IPS DF 4.7 (cell line): ENCODE results near the gene SLC25A19.
"Not testable (repeated sequence)": the region's sequence is repeated elsewhere in the genome, so short reads cannot be mapped to it uniquely, and the experiment has no call there.

Experiments used
- DNase-seq: peaks from one replicate; pipeline ENCODE4 v3.0.0-alpha.2; 2013; ENCODE audit warnings: low spot score; ENCODE audit errors: extremely low read depth

Gene SLC25A19

DNA sequence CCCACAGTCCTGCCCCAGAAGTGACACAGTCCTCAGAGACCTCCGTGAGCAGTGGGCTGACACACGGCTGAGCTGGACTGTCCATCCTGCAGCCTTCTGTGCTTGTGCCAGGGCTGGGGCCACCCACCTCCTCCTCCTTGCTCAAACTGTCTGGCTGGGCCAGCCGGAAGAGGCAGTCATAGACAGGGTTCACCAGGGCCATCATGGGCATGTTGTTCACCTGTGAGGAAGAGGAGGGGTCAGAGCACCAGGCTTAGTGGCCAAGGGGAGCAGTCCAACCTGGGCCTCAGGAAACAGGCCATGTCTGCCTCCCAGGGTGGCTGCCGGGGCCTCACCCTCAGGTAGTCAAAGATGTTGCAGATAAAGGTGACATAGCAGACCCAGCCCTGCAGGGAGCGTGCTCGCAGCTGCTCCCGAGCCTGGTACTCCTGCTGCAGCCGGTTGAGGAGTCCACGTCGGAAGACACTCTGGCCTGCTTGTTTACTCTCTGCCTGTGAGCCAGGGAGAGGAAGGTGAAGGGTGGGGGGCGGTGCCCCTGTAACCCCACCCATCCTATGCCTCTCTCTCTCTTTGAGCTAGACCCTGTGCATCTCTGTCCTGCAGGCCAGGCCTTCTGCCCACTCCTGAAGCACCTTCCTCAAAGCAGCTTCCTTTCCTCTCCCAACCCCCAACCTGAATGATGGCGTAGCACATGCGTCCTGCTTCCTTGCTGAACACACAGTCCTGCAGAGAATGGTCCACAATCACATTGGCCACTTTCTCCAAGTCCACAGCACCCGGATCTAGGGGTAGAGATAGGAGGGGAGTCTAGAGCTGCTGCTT is 21.6 kb downstream of the SLC25A19 start:
- DNase-seq = peak; percentile 66

- DNase-seq = no peak
Observed at GRCh38 chr17:75267153-75267410, 22.2 kb downstream of the SLC25A19 start.

DNA sequence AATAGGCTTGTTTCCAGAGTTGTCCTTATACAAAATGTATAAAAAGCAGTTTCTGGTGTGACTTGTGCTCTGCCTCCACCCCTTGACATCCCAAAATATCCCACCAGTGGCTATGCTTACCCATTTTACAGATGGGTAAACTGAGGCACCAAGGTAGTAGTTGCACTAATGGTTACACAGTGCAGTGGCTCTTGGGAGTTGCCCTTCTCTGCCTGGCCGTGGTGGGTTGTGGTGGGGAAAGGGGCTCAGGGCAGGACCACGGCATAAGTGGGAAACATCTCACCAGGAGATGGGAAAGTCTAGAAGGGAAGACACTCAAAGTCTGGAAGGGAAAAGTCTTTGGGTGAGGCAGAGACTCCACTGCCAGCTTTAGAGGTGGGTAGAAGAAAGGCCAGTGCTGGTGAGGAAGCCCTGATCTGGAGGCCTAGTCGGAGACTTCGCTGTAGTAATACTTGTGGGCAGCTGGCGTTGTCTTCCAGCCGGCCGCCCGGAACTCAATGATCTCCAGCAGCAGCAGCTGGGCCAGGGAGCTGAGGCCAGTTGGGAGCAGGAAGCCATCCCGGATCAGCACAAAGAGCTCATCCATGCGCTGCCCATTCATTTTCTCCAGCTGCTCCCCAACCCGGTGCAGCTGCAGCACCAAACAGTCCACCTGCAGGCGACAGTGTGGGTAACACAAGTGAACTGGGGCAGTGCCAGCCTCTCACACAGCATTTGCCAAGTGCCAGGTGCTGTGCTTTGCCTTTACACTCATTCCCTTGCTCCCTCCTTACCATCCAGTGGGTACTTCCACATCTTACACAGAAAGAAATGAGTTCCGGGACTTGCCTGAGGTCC is 22.7 kb downstream of the SLC25A19 start:
- no peak for DNase-seq

DNA sequence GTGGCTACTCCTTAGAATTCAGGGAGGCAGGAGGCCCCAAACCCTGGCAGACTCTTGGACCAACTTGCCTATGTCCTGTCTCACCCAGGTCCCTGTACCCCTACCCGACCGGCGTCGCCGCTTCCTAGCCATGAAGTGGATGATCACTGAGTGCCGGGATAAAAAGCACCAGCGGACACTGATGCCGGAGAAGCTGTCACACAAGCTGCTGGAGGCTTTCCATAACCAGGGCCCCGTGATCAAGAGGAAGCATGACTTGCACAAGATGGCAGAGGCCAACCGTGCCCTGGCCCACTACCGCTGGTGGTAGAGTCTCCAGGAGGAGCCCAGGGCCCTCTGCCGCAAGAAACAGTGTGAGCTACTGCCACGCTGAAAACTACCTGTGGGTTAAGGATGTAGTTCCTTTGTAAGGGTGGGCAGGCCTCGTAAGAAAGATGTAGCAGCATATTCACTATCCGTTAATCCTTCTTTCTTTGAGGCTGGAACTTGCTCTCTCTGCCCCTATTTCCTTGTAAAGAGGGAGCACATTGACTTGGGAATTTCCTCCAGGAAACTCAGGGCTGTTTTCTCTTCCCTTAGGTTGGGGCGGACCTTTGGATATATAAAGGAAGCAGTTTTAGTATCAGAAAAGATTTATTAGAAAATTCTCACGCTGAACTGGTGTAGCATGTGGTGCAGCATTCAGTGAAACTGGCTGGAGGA is 23.5 kb downstream of the SLC25A19 start:
- no peak for DNase-seq

GRCh38 chr17:75263055-75263454 is 26.2 kb downstream of the SLC25A19 start:
- no peak for DNase-seq

DNA sequence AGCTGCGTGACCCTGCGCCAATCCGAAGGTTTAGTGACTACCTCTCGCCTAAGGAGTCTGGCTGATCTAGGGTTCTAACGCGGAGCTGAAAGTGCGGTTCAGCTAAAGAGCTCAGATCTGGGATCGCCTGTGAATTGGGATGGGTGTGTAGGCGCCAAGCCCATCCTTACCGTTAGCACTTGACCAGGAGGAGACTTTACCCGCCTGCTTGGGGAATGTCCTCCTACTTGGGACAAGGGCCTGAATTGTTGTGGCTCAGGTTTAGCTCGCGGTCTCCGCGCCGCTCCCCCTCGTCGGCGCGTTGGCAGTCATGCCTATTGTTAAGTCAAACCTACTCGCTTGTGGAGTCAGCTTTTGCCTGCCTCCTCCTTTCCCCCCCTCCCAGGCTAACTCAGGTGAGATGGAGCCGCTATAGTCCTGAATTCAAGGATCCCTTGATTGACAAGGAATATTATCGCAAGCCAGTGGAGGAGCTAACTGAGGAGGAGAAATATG is 27.1 kb downstream of the SLC25A19 start:
- no peak for DNase-seq

DNA sequence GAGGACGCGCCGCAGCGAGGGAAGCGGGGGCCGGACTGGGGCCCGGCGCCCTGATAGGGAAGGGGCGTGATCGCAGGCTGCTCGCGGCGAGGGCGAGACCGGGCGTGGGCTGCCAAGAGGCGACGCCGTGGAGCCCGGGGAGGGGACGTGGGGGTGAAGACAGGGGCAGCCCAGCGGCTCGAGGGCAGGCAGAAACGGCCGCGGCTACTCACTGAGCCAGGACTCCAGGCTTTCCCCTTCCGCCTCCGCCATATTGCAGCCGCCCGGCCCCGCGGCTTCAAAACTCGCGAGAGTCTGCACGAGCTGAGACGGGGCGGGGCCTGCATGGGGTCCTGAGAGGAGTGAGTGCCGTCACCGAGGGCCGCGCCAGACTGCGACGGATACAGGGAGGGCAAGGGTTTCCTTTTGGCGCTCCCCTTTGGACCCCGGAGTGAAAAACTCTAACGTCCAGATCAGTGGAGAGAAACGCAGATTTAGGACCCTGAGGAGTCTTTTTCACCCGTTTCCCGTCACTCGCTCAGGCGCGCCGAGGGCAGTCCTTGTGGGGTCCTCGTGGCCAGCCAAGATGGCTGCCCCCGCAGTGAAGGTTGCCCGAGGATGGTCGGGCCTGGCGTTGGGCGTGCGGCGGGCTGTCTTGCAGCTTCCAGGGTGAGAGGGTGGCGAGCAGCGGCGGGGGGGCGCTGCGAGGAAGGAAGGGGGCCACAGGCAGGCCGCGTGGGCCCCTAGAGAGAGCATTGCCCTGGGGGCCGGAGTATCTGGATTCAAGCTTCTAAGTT is 27.7 kb downstream of the SLC25A19 start, which contains the start of the genes GGA3 and MRPS7:
TSS of gene GGA3 (minus strand) at position 271 of the 776 bp plus-strand sequence. CDS start at position 252, 19 bp downstream.
TSS of gene MRPS7 (plus strand) at position 544 of the 776 bp plus-strand sequence. CDS start at position 566, 22 bp downstream.
- DNase-seq = no peak

DNA sequence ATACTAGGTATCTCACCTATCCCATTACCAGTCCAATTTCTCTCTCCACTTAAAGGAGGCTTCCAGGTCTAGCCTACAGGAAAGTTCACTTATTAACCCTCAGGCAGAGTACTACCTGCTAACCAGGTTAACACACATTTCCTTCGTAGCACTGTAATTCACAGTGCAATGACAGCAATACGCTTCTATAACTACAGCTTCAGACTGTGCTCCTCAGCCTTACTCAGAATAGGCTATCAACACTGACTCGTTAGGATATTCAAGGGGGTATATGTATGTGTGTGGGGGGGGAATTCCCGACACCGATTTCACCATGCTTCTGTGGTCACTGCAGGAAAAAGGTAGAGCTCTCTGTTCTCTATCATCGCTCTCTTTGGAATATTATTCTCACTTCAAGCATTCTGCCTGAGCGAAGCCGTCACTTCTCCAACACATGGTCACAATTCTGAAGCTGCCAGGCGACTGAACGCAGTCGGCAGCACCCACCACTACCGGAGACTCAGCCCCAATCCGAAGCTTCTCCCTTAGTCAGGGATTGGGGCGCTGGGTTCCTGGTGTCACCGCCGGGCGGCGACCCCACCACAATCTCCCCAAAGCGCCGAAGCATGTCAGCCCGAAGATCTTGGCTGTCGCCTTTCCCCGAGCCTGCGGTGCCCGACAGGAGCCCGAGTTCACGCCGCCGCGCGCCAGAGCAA is 28.4 kb downstream of the SLC25A19 start:
- no peak for DNase-seq

GRCh38 chr17:75257228-75257627 is 32.0 kb downstream of the SLC25A19 start:
- DNase-seq = not testable (repeated sequence)

DNA sequence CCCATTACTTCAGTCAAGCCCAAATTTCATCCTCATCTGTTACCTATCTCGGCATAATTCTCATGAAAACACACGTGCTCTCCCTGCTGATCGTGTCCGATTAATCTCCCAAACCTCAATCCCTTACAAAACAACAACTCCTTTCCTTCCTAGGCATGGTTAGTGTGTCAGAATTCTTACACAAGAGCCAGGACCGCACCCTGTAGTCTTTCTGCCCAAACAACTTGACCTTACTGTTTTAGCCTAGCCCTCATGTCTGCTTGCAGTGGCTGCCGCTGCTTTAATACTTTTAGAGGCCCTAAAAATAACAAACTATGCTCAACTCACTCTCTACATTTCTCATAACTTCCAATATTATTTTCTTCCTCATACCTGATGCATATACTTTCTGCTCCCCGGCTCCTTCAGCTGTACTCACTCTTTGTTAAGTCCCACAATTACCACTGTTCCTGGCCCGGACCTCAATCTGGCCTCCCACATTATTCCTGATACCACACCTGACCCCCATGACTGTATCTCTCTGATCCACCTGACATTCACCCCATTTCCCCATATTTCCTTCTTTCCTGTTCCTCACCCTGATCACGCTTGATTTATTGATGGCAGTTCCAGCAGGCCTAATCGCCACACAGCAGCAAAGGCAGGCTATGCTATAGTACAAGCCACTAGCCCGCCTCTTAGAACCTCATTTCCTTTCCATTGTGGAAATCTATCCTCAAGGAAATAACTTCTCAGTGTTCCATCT is 33.1 kb downstream of the SLC25A19 start:
- not testable (repeated sequence) for DNase-seq

DNA sequence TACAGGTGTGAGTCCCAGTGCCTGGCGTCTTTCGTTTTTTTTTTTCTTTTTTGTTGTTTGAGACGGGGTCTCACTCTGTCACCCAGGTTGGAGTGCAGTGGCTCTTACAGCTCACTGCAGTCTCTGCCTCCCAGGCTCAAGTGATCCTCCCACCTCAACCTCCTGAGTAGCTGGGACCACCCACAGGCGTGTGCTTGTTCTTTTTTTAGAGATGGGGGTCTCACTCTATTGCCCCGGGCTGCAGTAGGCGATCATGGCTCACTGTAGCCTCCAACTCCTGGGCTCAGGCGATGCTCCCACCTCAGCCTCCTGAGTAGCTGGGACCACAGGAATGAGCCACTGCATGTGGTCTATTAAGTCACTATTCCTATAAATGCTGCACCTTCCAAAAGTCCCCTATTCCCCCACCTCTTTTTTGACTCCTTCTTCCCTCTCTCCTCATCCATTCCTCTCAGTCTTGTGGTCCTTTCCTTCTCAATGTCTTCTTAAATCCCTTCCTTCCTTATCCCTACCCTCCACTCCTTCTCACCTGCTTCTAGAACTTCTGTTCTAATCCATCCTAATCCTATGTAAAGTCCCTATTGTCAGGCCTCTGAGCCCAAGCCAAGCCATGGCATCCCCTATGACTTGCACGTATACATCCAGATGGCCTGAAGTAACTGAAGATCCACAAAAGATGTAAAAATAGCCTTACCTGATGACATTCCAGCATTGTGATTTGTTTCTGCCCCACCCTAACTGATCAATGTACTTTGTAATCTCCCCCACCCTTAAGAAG is 37.0 kb downstream of the SLC25A19 start:
- no peak for DNase-seq

DNA sequence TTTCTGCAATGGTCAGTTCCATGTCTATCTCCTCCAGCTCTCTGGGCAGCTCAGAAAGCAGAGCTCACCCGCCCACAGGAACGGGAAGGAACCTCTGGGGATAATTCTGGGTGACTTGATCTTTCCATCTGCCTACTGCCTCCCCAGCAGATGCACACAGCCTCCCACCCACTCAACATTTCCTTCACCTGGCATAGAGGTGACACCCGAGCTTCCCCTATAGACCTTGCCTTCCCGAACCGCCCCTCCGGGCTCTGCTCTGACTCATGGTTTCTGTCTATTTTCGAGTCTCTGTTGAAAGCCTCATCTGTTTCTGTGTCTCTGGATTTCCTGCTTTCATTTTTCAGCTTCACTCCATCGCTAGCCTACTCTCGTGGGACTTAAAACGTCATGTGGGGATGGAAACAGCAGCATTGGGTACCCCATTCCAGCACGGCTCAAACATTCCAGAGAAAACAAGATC is 39.2 kb downstream of the SLC25A19 start:
- DNase-seq = no peak

GRCh38 chr17:75249564-75249963 is 39.7 kb downstream of the SLC25A19 start:
- DNase-seq = no peak

- no peak for DNase-seq
Observed at GRCh38 chr17:75246404-75246803, 42.8 kb downstream of the SLC25A19 start.

- no peak for DNase-seq
Observed at GRCh38 chr17:75245011-75245410, 44.2 kb downstream of the SLC25A19 start.

DNA sequence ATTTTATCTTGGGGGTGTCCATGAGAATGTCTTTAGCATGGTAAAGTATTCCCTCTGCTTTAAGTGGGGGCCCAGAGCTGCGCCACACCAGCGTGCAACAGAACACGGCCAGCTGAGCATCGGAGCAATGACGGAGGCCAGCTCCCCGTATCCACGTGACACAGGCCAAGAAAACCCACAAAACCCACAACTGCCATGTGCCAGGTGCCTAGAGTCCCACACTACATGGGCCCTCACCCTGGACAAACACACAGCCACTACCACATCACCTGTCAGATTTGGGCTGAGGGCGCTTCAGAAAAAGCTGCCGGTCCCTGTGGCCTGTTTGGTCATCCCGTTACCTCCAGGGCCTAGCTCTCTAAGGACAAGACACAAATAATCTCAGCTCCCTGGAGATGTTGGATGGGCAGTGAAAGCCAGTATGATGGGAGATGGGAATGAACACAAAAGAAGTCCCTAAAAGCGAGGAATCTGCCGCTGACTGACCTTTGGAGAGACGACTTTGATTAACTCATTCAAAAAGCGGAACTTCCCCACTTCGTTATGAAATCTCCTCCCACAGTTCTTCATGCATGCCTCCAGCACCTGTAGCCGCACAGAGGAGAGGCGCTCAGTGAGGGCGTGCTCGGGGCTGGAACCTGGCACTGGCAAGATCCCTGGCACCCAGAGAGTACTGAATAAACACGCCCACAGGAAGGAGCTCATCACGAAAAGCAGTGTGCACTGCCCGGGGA is 44.9 kb downstream of the SLC25A19 start:
- DNase-seq = no peak

GRCh38 chr17:75242461-75243042 is 46.7 kb downstream of the SLC25A19 start:
- DNase-seq = no peak
